HG03520 (cell line): ENCODE data around the gene SMAD3.

ENCODE experiments used
- ATAC-seq: cut with Tn5 transposase; IDR thresholded peaks from one replicate; pipeline ENCODE4 v1.9.1; 2021; ENCODE audit warnings: mild to moderate bottlenecking, moderate library complexity; ENCODE audit not compliant: unreplicated experiment

SMAD3 gene

DNA sequence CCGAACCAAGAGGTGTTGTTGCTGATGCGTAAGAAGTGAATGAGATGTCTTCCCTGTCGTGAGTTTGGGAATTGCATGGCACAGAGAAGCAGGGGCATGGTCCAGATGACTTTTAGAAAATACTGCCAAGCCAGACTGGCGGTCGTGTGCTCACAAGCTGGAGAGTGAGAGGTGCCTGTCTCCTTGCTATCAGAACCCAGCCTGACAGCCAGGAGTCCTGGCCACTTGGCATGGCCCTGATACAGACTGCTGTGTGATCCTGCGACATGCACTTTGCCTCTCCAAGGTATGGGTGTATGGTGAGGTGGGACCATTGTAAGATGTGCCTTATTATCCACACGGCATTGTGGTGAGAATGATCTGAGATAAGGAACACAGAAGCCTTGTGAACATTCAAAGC is 93.0 kb downstream of the SMAD3 start:
- no peak for ATAC-seq

DNA sequence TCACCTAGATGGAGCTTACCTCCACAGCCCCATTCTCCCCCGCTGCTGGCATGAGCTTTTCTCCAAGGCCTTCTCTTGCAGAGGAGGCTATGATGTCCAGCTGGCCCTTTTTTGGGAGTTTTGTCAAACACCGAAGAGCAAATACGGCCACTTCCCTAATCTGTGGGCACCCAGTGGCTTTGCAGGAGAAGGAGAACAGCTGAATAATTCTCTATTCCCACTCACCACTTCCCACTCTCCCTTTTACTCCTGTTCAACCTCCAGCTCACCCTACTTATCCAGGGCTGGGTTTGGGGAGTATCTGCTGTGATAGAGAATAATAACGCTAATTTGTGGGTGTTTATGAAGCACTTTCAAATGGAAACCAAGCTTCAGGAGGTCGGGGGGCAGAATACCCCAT is 96.0 kb downstream of the SMAD3 start:
- no peak for ATAC-seq

- ATAC-seq, result no peak
Observed at GRCh38 chr15:67161881-67162280, 96.5 kb downstream of the SMAD3 start.

DNA sequence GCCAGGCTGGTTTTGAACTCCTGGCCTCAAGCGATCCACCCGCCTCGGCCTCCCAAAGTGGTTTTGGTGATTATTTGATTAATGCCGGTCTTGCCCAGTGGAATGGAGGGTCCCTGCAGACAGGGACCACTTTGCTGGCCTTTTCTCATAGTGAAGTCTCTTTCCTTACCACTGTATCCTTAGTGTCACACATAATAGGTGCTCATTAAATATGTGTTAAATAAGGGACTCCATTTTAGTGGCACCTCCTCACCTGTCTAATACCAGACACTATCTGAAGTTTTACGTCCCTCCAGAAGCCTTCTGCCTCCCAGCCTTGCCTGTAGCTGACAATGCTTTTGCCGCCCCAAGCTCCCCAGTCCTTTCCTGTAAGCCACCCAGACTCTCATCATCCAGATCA is 97.8 kb downstream of the SMAD3 start:
- no peak for ATAC-seq

DNA sequence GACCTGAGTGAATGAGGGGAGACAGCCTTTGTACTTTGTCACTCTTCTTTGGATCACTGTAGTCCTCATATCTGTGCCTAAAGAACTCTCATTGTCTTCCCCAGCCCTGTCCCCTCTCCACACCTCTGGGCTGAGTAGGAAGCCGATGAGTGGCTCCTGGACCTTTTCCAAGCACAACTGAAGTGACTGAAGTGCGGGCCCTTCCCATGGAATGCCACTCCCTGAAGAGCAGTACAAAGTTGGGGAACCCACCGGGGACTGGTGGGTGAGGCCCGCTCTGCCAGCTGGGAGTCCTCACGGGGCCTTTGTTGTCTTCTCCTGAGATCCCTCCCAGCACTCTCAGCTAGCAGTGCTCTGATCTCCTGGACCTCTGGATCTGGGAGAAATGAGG is 99.0 kb downstream of the SMAD3 start:
- no peak for ATAC-seq

GRCh38 chr15:67164811-67165253 is 99.4 kb downstream of the SMAD3 start:
- ATAC-seq, result no peak

GRCh38 chr15:67165254-67166253 is 100.2 kb downstream of the SMAD3 start:
- ATAC-seq, result no peak

GRCh38 chr15:67166280-67167009 is 101.0 kb downstream of the SMAD3 start:
- no peak for ATAC-seq

GRCh38 chr15:67167091-67167490 is 101.7 kb downstream of the SMAD3 start:
- no peak for ATAC-seq

DNA sequence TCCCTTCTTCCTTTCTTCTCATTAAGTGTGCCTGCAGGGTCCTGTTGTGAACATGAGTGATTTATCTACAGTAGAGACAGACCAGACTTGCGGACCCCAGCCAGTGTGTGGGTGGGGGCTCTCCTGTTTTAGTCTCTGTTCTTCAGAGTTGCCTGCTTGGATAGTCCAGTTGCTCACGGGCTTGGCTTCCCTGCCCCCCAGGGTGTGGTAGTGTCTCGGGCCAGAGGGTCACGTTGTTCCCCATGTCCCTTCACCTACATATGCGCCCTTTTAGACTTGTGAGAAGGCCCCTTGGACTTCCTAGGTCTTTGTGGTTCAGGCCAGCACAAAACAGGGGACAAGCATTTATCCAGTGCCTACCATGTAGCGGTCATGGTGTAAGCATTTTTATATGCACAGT is 103.3 kb downstream of the SMAD3 start:
- ATAC-seq, result no peak

- no peak for ATAC-seq
Observed at GRCh38 chr15:67170143-67170925, 104.9 kb downstream of the SMAD3 start.

DNA sequence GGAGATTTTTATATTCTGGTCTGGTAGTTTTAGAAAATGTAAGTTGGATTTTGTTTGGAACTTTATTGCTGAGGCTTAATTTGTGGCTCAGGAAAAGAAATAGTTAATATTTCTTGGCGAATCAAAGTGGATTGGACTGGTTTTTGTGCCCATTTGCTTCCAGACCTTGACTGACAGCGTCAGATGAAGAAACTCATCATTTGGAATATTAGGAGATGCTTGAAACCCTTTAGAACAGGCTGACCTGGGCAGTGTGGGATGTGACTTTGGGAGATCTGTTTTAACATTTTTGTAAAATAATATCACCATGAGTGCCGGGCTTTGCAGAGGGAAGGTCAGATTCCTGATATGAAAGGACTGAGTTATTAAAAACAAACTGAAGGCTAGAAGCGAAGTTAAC is 106.1 kb downstream of the SMAD3 start:
- ATAC-seq, result no peak

- ATAC-seq, result no peak
Observed at GRCh38 chr15:67172172-67172571, 106.8 kb downstream of the SMAD3 start.

DNA sequence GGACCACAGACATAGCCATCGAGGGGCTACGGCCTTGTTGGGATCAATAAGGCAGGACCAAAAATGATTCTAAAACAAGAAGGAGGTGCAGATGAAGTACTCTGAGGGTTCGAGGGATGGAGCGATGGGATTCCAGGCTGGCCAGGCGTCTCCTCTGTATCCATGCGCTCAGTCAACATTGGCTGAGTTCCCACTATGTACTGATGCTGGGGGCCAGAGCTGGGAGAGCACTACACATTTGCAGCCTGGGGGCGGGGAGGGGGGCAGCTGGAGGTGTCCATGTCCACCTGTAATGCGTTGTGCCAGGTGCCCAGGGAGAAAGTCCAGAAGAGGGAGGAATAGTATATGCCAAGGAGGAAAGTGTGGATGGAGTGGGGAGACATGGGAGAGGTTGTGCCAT is 107.6 kb downstream of the SMAD3 start:
- no peak for ATAC-seq

DNA sequence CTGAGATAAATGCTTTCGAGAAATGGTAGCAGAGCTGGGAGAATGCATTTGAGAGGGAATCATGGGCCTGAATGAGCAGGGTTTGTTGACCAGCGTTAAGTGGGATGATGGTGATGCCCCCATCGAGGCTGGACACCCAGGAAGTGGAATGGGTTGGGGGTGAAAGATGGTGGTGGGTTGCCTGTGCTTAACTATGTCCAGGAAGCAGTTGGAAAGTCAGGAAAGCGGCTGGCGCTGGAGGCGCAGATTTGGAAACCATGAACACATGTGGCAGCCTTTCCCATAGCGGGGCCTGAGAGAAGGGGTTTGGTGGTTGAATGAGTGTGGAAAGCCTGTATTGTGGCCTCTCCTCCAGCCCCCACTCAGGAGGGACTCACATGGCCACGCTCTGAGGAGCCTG is 108.4 kb downstream of the SMAD3 start:
- no peak for ATAC-seq

GRCh38 chr15:67174446-67174845 is 109.0 kb downstream of the SMAD3 start:
- no peak for ATAC-seq

DNA sequence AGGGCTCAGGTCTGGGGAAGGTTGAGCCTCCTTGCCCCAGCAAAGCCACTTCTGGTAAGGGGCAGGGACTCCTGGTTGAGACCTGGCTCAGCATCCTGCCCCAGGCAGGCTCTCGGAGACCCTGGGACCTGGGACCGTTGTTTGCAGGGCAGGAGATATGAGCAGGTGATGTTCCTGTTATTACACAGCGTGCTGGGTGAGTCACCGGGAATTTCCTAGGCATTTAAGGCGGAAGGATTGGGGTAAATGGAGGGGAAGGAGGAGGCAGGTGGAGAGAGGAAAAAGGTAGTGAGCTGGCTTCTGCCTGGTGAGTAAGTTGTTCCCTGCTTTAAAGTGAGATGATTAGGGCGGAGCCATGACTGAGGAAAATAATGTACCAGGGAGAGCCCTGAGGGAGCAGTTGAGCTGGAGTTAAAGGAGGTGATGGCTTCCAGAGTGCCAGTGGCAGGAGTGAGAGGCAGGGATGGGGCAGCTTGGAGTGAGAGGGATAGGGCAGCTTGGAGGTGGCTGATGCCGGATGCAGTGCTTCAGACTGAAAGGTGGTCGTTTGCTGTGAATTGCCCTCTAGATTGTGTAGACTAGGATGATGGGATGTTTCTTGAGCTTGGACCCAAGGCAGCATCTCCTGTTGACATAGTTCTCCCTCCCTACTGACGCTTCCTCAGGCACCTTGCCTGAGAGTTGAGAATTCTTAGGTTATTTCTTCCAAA is 109.6 kb downstream of the SMAD3 start:
- ATAC-seq, result no peak

- ATAC-seq, result no peak
Observed at GRCh38 chr15:67175643-67176071, 110.3 kb downstream of the SMAD3 start.

- ATAC-seq, result no peak
Observed at GRCh38 chr15:67176195-67176971, 111.0 kb downstream of the SMAD3 start.

GRCh38 chr15:67177752-67178151 is 112.3 kb downstream of the SMAD3 start:
- ATAC-seq, result no peak
